Astrocyte (in vitro differentiated cells and primary cell): Measurements from ENCODE around the gene CELF4. TPM values are rescaled to one million over a fixed set of nuclear protein-coding genes. Genes with fewer than 3 reads are reported as not detected.

Source experiments
- DNase-seq: peaks from one replicate; pipeline ENCODE4 v3.0.0-alpha.2; 2010; ENCODE audit warnings: low read depth
- FAIRE-seq: peaks from 2 replicates; lab custom pipeline; 2011; peaks lifted over from hg19 to GRCh38; lab: Jason Lieb, UNC
- H2AFZ ChIP-seq: 2 replicates; pipeline ENCODE4 v1.6.0; 2012; ENCODE audit warnings: low read depth, low read length, inconsistent platforms
- H3K27ac ChIP-seq: 2 replicates; pipeline ENCODE4 v1.5.1; 2011; ENCODE audit warnings: low read depth, low read length, inconsistent platforms
- H3K27me3 ChIP-seq: 2 replicates; pipeline ENCODE4 v1.6.0; 2011; ENCODE audit warnings: low read length, inconsistent platforms; ENCODE audit not compliant: insufficient read depth
- H3K36me3 ChIP-seq: 2 replicates; pipeline ENCODE4 v1.5.1; 2011; ENCODE audit warnings: low read length, inconsistent platforms; ENCODE audit not compliant: insufficient read depth
- H3K4me1 ChIP-seq: 2 replicates; pipeline ENCODE4 v1.5.1; 2011; ENCODE audit warnings: low read length, inconsistent platforms; ENCODE audit not compliant: insufficient read depth
- H3K4me2 ChIP-seq: 2 replicates; pipeline ENCODE4 v1.6.0; 2012; ENCODE audit warnings: low read length, inconsistent platforms
- H3K4me3 ChIP-seq: 2 replicates; pipeline ENCODE4 v1.5.1; 2011; ENCODE audit warnings: low read depth, mild to moderate bottlenecking, low read length, inconsistent platforms; ENCODE audit not compliant: insufficient read depth
- H3K79me2 ChIP-seq: 2 replicates; pipeline ENCODE4 v1.6.0; 2012; ENCODE audit warnings: mild to moderate bottlenecking, low read length, inconsistent platforms; ENCODE audit not compliant: insufficient read depth
- H3K9ac ChIP-seq: 2 replicates; pipeline ENCODE4 v1.6.0; 2012; ENCODE audit warnings: mild to moderate bottlenecking, low read length, inconsistent platforms
- H3K9me3 ChIP-seq: 2 replicates; pipeline ENCODE4 v1.5.1; 2012; ENCODE audit warnings: low read depth, mild to moderate bottlenecking, low read length, inconsistent platforms; ENCODE audit not compliant: insufficient read depth
- H4K20me1 ChIP-seq: 2 replicates; pipeline ENCODE4 v1.6.0; 2012; ENCODE audit warnings: low read length, inconsistent platforms; ENCODE audit not compliant: insufficient read depth
- H3K27ac Mint-ChIP-seq: one replicate; pipeline ENCODE4 v1.8.0; 2021; ENCODE audit warnings: mild to moderate bottlenecking, mixed read lengths; ENCODE audit not compliant: unreplicated experiment
- H3K27me3 Mint-ChIP-seq: one replicate; pipeline ENCODE4 v1.8.0; 2021; ENCODE audit warnings: low read depth, mixed read lengths; ENCODE audit not compliant: unreplicated experiment
- H3K36me3 Mint-ChIP-seq: one replicate; pipeline ENCODE4 v1.8.0; 2021; ENCODE audit warnings: low read depth, mixed read lengths; ENCODE audit not compliant: unreplicated experiment
- H3K4me1 Mint-ChIP-seq: one replicate; pipeline ENCODE4 v1.8.0; 2021; ENCODE audit warnings: low read depth, mixed read lengths; ENCODE audit not compliant: unreplicated experiment
- H3K4me3 Mint-ChIP-seq: one replicate; pipeline ENCODE4 v1.8.0; 2021; ENCODE audit warnings: mild to moderate bottlenecking, moderate library complexity, mixed read lengths; ENCODE audit not compliant: unreplicated experiment
- H3K9me3 Mint-ChIP-seq: one replicate; pipeline ENCODE4 v1.8.0; 2021; ENCODE audit warnings: mild to moderate bottlenecking, mixed read lengths; ENCODE audit not compliant: unreplicated experiment
- EZH2 ChIP-seq: IDR thresholded peaks from 2 replicates; pipeline ENCODE4 v1.6.1; 2012; ENCODE audit warnings: mild to moderate bottlenecking, low read length, inconsistent platforms; ENCODE audit not compliant: insufficient read depth
- total RNA-seq: library from RNA; stranded (reverse); gene quantifications from 2 replicates; pipeline ENCODE4 v1.2.1, GENCODE V29; 2021
- TF ChIP-seq, protein P1 (sequence below): IDR thresholded peaks from 2 replicates; pipeline ENCODE4 v1.5.1; 2011; ENCODE audit warnings: low read depth, mild to moderate bottlenecking, inconsistent platforms, low read length, moderate library complexity; ENCODE audit not compliant: insufficient read depth

The CELF4 gene
- total RNA-seq, 1 donor from 2014 or later: 0.16 TPM

DNA sequence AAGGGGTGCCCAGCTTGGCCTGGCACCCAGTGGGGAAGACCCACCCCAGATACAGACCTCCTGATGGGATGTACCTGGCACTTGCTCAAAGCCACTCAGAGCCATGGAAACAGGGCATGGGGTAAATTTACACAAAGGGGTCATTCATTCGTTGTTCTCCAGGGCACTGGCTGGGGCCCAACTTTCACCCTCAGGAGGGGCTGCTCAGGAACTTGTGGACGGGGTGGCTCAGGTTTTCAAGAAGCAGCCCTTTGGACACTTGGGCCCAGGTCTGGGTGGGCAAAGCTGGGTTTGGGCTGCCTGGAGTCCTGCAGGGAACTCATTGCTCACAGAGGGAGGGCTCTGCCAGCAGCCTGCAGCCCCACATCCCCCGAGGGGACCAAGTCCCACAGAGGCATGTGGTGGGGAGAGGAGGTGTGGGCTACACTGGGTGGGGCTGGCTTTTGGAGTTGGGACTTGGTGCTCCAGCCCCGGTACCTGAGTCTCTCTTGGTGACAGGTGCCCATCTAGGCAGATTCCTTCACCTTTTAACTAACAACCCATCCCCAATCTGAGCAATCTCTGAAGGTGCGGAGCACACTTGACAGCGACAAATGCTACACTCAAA, 172.3 kb downstream of the CELF4 start:
- TF ChIP-seq, protein P1, sequence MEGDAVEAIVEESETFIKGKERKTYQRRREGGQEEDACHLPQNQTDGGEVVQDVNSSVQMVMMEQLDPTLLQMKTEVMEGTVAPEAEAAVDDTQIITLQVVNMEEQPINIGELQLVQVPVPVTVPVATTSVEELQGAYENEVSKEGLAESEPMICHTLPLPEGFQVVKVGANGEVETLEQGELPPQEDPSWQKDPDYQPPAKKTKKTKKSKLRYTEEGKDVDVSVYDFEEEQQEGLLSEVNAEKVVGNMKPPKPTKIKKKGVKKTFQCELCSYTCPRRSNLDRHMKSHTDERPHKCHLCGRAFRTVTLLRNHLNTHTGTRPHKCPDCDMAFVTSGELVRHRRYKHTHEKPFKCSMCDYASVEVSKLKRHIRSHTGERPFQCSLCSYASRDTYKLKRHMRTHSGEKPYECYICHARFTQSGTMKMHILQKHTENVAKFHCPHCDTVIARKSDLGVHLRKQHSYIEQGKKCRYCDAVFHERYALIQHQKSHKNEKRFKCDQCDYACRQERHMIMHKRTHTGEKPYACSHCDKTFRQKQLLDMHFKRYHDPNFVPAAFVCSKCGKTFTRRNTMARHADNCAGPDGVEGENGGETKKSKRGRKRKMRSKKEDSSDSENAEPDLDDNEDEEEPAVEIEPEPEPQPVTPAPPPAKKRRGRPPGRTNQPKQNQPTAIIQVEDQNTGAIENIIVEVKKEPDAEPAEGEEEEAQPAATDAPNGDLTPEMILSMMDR: no peak
- no peak for TF ChIP-seq EZH2
- Mint-ChIP-seq H3K4me1 (peaks cover 2% of the 10 kb centered on the region), H3K4me3 (no peak overlapping the region), H3K27me3 (peaks cover 59% of the 10 kb centered on the region), H3K36me3 (peaks cover 2% of the 10 kb centered on the region), H3K27ac (no peak overlapping the region), H3K9me3 (peaks cover 15% of the 10 kb centered on the region)
- no peak overlapping the region for H3K27ac ChIP-seq
- H3K4me1 ChIP-seq: peaks cover 4% of the 10 kb centered on the region
- H3K9ac ChIP-seq: no peak overlapping the region
- peak overlapping the region; percentile 84 for H3K4me2 ChIP-seq
- FAIRE-seq: no peak
- DNase-seq: no peak
- no peaks in the 10 kb centered on the region for H3K79me2 ChIP-seq
- peak overlapping the region; percentile 28 for H3K4me3 ChIP-seq
- peaks cover 12% of the 10 kb centered on the region for H3K27me3 ChIP-seq
- H3K36me3 ChIP-seq: no peaks in the 10 kb centered on the region
- H2AFZ ChIP-seq: no peak overlapping the region
- H3K9me3 ChIP-seq: peaks cover 11% of the 10 kb centered on the region
- H4K20me1 ChIP-seq: no peaks in the 10 kb centered on the region

DNA sequence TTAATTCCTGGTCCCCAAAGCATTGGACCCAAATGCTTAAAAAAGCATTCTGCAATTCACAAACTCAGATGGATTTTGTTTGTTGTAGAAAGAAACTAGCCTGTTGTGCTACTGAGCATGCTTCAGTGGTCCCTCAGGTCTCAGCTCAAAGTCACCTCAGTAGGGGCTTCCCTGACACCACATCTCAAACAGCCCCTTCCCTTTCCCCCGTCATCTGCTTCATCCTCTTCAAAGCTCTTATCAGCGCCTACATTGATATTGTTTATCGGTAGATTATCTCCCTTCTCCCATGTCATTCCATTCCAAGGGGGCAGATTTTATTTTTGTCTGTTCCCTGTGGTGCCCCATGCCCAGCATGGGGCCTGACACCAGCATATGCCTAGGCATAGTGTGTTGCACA, 172.9 kb downstream of the CELF4 start:
- no peaks in the 10 kb centered on the region for H4K20me1 ChIP-seq
- peaks cover 17% of the 10 kb centered on the region for H3K9me3 Mint-ChIP-seq
- H3K9me3 ChIP-seq: peaks cover 11% of the 10 kb centered on the region
- no peak overlapping the region for H3K4me3 ChIP-seq
- H3K36me3 ChIP-seq: no peaks in the 10 kb centered on the region
- no peak overlapping the region for H3K27ac Mint-ChIP-seq
- no peak overlapping the region for H3K9ac ChIP-seq
- H3K27me3 Mint-ChIP-seq: peaks cover 58% of the 10 kb centered on the region
- FAIRE-seq (no peak), DNase-seq (no peak)
- no peak overlapping the region for H3K4me3 Mint-ChIP-seq
- H3K79me2 ChIP-seq: no peaks in the 10 kb centered on the region
- H3K36me3 Mint-ChIP-seq: peaks cover 2% of the 10 kb centered on the region
- H2AFZ ChIP-seq: no peak overlapping the region
- H3K27me3 ChIP-seq: peaks cover 12% of the 10 kb centered on the region
- H3K4me1 ChIP-seq: peaks cover 4% of the 10 kb centered on the region
- TF ChIP-seq, protein P1: no peak
- no peak for TF ChIP-seq EZH2
- no peak overlapping the region for H3K27ac ChIP-seq
- H3K4me1 Mint-ChIP-seq: peaks cover 2% of the 10 kb centered on the region
- H3K4me2 ChIP-seq: no peak overlapping the region
